Ovary (tissue), 9 donors: ENCODE data around the gene CD151. TPM values are rescaled to one million over a fixed set of nuclear protein-coding genes. Genes with fewer than 3 reads are reported as not detected.

ENCODE experiments used
- DNase-seq, 5 donors: peaks; one replicate each; pipeline ENCODE4 v3.0.0-alpha.2; 2019 to 2020
- H3K27ac ChIP-seq, 2 donors: fragments of 200-600 bp; one replicate each; pipeline versions ENCODE4 v1.5.1 to v1.8.0; 2019 to 2022
- H3K27me3 ChIP-seq: fragments of 200-600 bp; one replicate; pipeline ENCODE4 v1.8.0; 2022
- H3K36me3 ChIP-seq: fragments of 200-600 bp; sonication (generic); one replicate; pipeline ENCODE4 v1.5.1; 2019
- H3K4me1 ChIP-seq: one replicate; pipeline ENCODE4 v1.8.1; 2013; ENCODE audit warnings: mild to moderate bottlenecking, moderate library complexity; ENCODE audit not compliant: insufficient read depth
- H3K4me3 ChIP-seq: fragments of 200-600 bp; sonication (generic); one replicate; pipeline ENCODE4 v1.5.1; 2017
- H3K9me3 ChIP-seq, 2 donors: fragments of 200-600 bp in 1 of 2; sonication (generic) in 1 of 2; one replicate each; pipeline versions ENCODE4 v1.5.1 to v1.8.1; 2013 to 2019; ENCODE audit warnings: mild to moderate bottlenecking in 1 of 2, moderate library complexity in 1 of 2
- CTCF ChIP-seq, 3 donors: fragments of 450-650 bp in 2 of 3; fragments of 200-600 bp in 1 of 3; IDR thresholded peaks; one replicate each; pipeline versions ENCODE4 v1.5.1 to v1.8.0; 2016 to 2022; ENCODE audit warnings: antibody characterized with exemption in 3 of 3, mild to moderate bottlenecking in 1 of 3
- EP300 ChIP-seq: sonication (generic); formaldehyde crosslinking; IDR thresholded peaks from one replicate; pipeline ENCODE4 v1.6.1; 2017; ENCODE audit warnings: antibody characterized with exemption
- POLR2A ChIP-seq: fragments of 450-650 bp; IDR thresholded peaks from one replicate; pipeline ENCODE4 v1.6.1; 2017; ENCODE audit warnings: antibody characterized with exemption, mild to moderate bottlenecking, moderate library complexity
- WGBS, 3 donors: extraction: QIAGEN DNeasy Blood & Tissue Kit in 1 of 3; methylation state at CpG; one replicate each; pipeline versions ENCODE4 v1.1.5 to v1.1.7; 2013 to 2017; 5-methylcytosine and 5-hydroxymethylcytosine counted together
- intact Hi-C, 4 donors: fragments of 100-400 bp; cut with DNase I; formaldehyde crosslinking; loops; one replicate each; pipeline versions ENCODE4 v1.11.0 to v1.15.1; 2022 to 2023
- polyA plus RNA-seq, 2 donors: library from polyadenylated mRNA; stranded (reverse); fragments of 200-250 nt in 1 of 2; fragments of 350-450 nt in 1 of 2; fragmentation: Illumina TruSeq in 1 of 2; extraction: RNeasy Lipid Tissue Mini Kit (QIAGEN cat#74804) in 1 of 2; gene quantifications; one replicate each; pipeline ENCODE4 v1.2.3, GENCODE V29; 2013 to 2014
- total RNA-seq, 7 donors: library from RNA; depleted of rRNA in 2 of 7; stranded (reverse); fragments of >200 nt in 2 of 7; fragmentation: NEBNext Ultra II Directional in 3 of 7; extraction: Animal tissue kit (Norgen Biotek cat#: 25700) in 3 of 7; gene quantifications; one replicate each; pipeline versions ENCODE4 v1.1.0 to v1.2.4, GENCODE V29; 2016 to 2023
- donor health status: DM: no; HTN: no; CAD: no; lungs with moderate emphysema.
- donor health status: DM: no; HTN: no; CAD: no.
- donor health status: Bipolar disorder and iron deficiency.
- donor health status: DM: yes; HTN: yes; CAD: no.
- donor health status: DM: no; HTN: no; CAD: no.
- donor health status: DM: yes; HTN: yes; CAD: no.

The CD151 gene
- total and polyA plus RNA-seq, 9 donors = 32.9 to 243 (median 168) TPM

DNA sequence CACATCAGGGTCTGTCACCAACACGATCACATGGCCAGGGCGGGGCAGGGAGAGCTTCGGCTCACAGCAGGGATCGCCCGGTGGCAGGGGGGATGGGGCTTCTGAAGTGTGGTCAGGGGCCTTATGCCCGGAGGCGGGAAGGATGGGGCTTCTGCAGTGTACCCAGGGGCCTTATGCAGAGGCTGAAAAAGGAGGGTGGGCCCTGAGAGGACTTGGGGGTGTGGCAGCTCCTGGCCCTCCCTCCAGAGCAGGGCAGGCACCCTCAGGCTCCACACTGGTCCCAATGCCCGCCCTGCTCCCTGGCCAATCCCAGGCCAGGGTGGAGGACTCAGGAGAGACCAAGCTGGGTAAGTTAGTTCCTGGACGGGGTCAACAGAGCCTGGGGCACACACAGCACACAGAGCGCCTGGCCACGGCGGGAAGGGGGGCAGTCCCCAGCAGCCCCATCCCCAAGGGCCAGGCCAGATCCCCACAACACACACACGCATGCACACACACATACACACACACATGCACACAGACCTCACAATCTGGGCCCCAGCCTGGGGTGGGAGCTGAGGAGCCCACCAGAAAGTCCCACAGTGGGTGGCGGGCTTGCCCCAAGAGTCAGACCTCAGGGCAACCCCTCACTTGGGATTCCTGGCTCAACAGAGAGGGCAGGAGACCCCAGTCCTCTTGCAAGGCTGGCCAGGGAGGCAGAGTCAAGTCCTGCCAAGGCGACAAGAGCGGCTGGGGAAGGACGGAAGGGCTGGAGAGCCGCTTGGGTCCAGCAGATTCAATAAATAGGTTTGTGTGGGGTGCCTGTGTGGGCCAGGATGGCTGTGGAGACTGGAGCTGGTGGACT lies 41.8 kb upstream of the CD151 start:
- H3K27me3 ChIP-seq = no peaks in the 10 kb centered on the region
- intact Hi-C loops = no loop called here
- H3K36me3 ChIP-seq = no peaks in the 10 kb centered on the region
- TF ChIP-seq CTCF (IDR thresholded peaks at IDR 0.05) (no peak), EP300 (no peak), POLR2A (no peak)
- WGBS, 3 donors = 54 to 65% (median 62%) methylated on average over 16 to 18 of the region's 18 CpGs
- no peaks in the 10 kb centered on the region for H3K9me3 ChIP-seq
- DNase-seq = peak in 1 of 5 donors; percentile 26
- H3K4me1 ChIP-seq = peaks cover 8% of the 10 kb centered on the region
- no peak overlapping the region for H3K27ac ChIP-seq
- no peak overlapping the region for H3K4me3 ChIP-seq

- H3K36me3 ChIP-seq = no peaks in the 10 kb centered on the region
- no peaks in the 10 kb centered on the region for H3K9me3 ChIP-seq
- H3K27me3 ChIP-seq = no peaks in the 10 kb centered on the region
- intact Hi-C loops = no loop called here
- H3K4me1 ChIP-seq = peaks cover 13% of the 10 kb centered on the region
- TF ChIP-seq EP300 = no peak
- no peak for TF ChIP-seq CTCF (IDR thresholded peaks at IDR 0.05)
- TF ChIP-seq POLR2A = no peak
- no peak overlapping the region for H3K27ac ChIP-seq
- WGBS, 3 donors = 83 to 92% (median 89%) methylated on average over 46 to 49 of the region's 49 CpGs
- peak in 2 of 5 donors; percentile 26 to 46 for DNase-seq
- H3K4me3 ChIP-seq = no peak overlapping the region
Observed at GRCh38 chr11:791658-792534, 40.9 kb upstream of the CD151 start.

DNA sequence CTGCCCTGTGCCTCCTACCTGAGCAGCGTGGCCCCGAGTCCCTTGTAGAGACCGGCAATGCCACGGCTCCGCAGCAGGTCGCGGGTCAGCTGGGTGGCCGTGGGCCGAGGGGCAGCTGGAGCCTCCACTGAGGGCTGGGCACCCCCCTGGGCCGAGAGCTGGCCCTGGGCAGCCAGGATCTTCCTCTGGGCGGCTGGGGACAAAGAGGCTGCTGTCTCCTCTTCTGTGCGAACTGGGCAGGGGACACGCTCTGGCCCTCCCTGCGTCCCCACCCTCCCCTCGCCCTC lies 40.3 kb upstream of the CD151 start:
- TF ChIP-seq CTCF (IDR thresholded peaks at IDR 0.05) (no peak), POLR2A (no peak), EP300 (no peak)
- no peaks in the 10 kb centered on the region for H3K27me3 ChIP-seq
- WGBS, 3 donors = 89 to 92% (median 92%) methylated on average over 15 of the region's 15 CpGs

GRCh38 chr11:792873-793272 lies 39.9 kb upstream of the CD151 start:
- intact Hi-C loops = no loop called here
- no peak overlapping the region for H3K4me3 ChIP-seq
- no peaks in the 10 kb centered on the region for H3K36me3 ChIP-seq
- H3K4me1 ChIP-seq = peaks cover 13% of the 10 kb centered on the region
- H3K9me3 ChIP-seq = no peaks in the 10 kb centered on the region
- no peak for DNase-seq
- WGBS, 3 donors = 88 to 93% (median 93%) methylated on average over 13 of the region's 13 CpGs
- H3K27me3 ChIP-seq = no peaks in the 10 kb centered on the region
- TF ChIP-seq EP300 = no peak
- no peak for TF ChIP-seq POLR2A
- no peak for TF ChIP-seq CTCF (IDR thresholded peaks at IDR 0.05)
- H3K27ac ChIP-seq = no peak overlapping the region

More for the DNA sequence above, 40.3 kb upstream of the CD151 start:
- no peaks in the 10 kb centered on the region for H3K36me3 ChIP-seq
- intact Hi-C loops = no loop called here
- no peaks in the 10 kb centered on the region for H3K9me3 ChIP-seq
- DNase-seq = no peak
- H3K27ac ChIP-seq = no peak overlapping the region
- peaks cover 13% of the 10 kb centered on the region for H3K4me1 ChIP-seq
- H3K4me3 ChIP-seq = no peak overlapping the region
